GM12873 (cell line): ENCODE results near the gene VANGL1.

Source experiments
- CTCF ChIP-seq: IDR thresholded peaks from 2 replicates; pipeline ENCODE4 v1.5.1; 2012; ENCODE audit warnings: low read depth, mild to moderate bottlenecking, moderate library complexity, low read length, control low read depth; ENCODE audit not compliant: insufficient read depth; ENCODE audit errors: missing control alignments

VANGL1 gene

GRCh38 chr1:115722221-115722620, 80.5 kb downstream of the VANGL1 start:
- TF ChIP-seq CTCF, result no peak

- TF ChIP-seq CTCF, result no peak
These were observed 82.0 kb downstream of the VANGL1 start for GRCh38 chr1:115723756-115724155.

- TF ChIP-seq CTCF, result no peak
These were observed 83.8 kb downstream of the VANGL1 start for GRCh38 chr1:115725600-115725999.

- no peak for TF ChIP-seq CTCF
These were observed 84.4 kb downstream of the VANGL1 start for GRCh38 chr1:115726161-115726560.

GRCh38 chr1:115726570-115726969, 84.8 kb downstream of the VANGL1 start:
- TF ChIP-seq CTCF, result no peak

GRCh38 chr1:115727706-115728249, 86.0 kb downstream of the VANGL1 start:
- no peak for TF ChIP-seq CTCF

- TF ChIP-seq CTCF, result no peak
These were observed 86.6 kb downstream of the VANGL1 start for GRCh38 chr1:115728341-115728740.

- no peak for TF ChIP-seq CTCF
These were observed 88.0 kb downstream of the VANGL1 start for GRCh38 chr1:115729756-115730155.
